H1 (cell line): ENCODE measurements around the gene GPR39. TPM values are rescaled to one million over a fixed set of nuclear protein-coding genes. Genes with fewer than 3 reads are reported as not detected.

Experiments
- CTCF ChIA-PET: fragments of 300-600 bp; sonication (Branson Sonifier 250); formaldehyde crosslinking; loops from one replicate; lab custom pipeline; 2021; ENCODE audit not compliant: partially characterized antibody; lab: Charles Lee
- POLR2A ChIA-PET: fragments of 300-600 bp; sonication (Branson Sonifier 250); formaldehyde crosslinking; loops from one replicate; lab custom pipeline; 2021; ENCODE audit warnings: inconsistent platforms; ENCODE audit not compliant: partially characterized antibody; lab: Charles Lee
- DNase-seq, 2 experiments: peaks; one replicate each; pipeline versions ENCODE4 v3.0.0 to v3.0.0-alpha.2; 2010 to 2022; ENCODE audit warnings: low spot score in 2 of 2, low read depth in 1 of 2, mixed read lengths in 1 of 2
- FAIRE-seq: peaks from 2 replicates; lab custom pipeline; 2011; peaks lifted over from hg19 to GRCh38; lab: Jason Lieb, UNC
- H2AFZ ChIP-seq: 2 replicates; pipeline ENCODE4 v1.8.1; 2012; ENCODE audit warnings: low read length, inconsistent platforms
- H2AK5ac ChIP-seq: 2 replicates; pipeline ENCODE4 v1.6.1; 2013; ENCODE audit warnings: low read depth, low read length
- H2BK120ac ChIP-seq: replicated peaks from 2 replicates; pipeline ENCODE3; 2013; ENCODE audit warnings: low read depth, low read length, inconsistent platforms
- H2BK12ac ChIP-seq: 2 replicates; pipeline ENCODE4 v1.6.1; 2013; ENCODE audit warnings: low read depth, low read length
- H2BK15ac ChIP-seq: 2 replicates; pipeline ENCODE4 v1.6.1; 2013; ENCODE audit warnings: low read length
- H2BK20ac ChIP-seq: 2 replicates; pipeline ENCODE4 v1.6.1; 2013; ENCODE audit warnings: low read length
- H2BK5ac ChIP-seq: 2 replicates; pipeline ENCODE4 v1.6.1; 2013; ENCODE audit warnings: low read depth, low read length
- H3K14ac ChIP-seq: 2 replicates; pipeline ENCODE4 v1.6.1; 2013; ENCODE audit warnings: inconsistent platforms; ENCODE audit not compliant: insufficient read length
- H3K18ac ChIP-seq: 2 replicates; pipeline ENCODE4 v1.6.1; 2013; ENCODE audit warnings: low read length; ENCODE audit errors: extremely low read depth
- H3K23ac ChIP-seq: 2 replicates; pipeline ENCODE4 v1.6.1; 2013; ENCODE audit warnings: inconsistent platforms; ENCODE audit not compliant: insufficient read length
- H3K23me2 ChIP-seq: 2 replicates; pipeline ENCODE4 v1.6.1; 2013; ENCODE audit warnings: low read depth, low read length
- H3K27ac ChIP-seq: 2 replicates; pipeline ENCODE4 v1.6.1; 2011; ENCODE audit warnings: low read depth, low read length, inconsistent platforms
- H3K27me3 ChIP-seq, 4 experiments: replicated peaks in 1 of 4; 1 replicate in 1 of 4; 2 replicates in 3 of 4; pipeline versions ENCODE4 v1.6.1 to v1.8.1; 2011 to 2013; ENCODE audit warnings: low read length in 3 of 4, mild to moderate bottlenecking in 3 of 4, inconsistent platforms in 2 of 4, mixed read lengths in 2 of 4, moderate library complexity in 1 of 4; ENCODE audit not compliant: control insufficient read depth in 3 of 4, insufficient read depth in 3 of 4; ENCODE audit errors: extremely low read depth in 1 of 4
- H3K36me3 ChIP-seq, 4 experiments: 2 replicates each; pipeline versions ENCODE4 v1.6.1 to v1.8.1; 2011 to 2013; ENCODE audit warnings: mild to moderate bottlenecking in 4 of 4, low read length in 3 of 4, moderate library complexity in 2 of 4, control low read depth in 1 of 4, inconsistent platforms in 1 of 4; ENCODE audit not compliant: insufficient read depth in 4 of 4, control insufficient read depth in 2 of 4
- H3K4ac ChIP-seq: replicated peaks from 2 replicates; pipeline ENCODE3; 2013; ENCODE audit warnings: low read length, low read depth, mixed read lengths, inconsistent platforms; ENCODE audit not compliant: insufficient read length
- H3K4me1 ChIP-seq, 4 experiments: replicated peaks in 1 of 4; 1 replicate in 1 of 4; 2 replicates in 3 of 4; pipeline versions ENCODE4 v1.6.1 to v1.8.1; 2011 to 2013; ENCODE audit warnings: low read length in 3 of 4, inconsistent platforms in 2 of 4, mixed read lengths in 1 of 4; ENCODE audit not compliant: insufficient read depth in 4 of 4, control insufficient read depth in 3 of 4
- H3K4me2 ChIP-seq, 2 experiments: 2 replicates each; pipeline versions ENCODE4 v1.6.1 to v1.8.1; 2011 to 2013; ENCODE audit warnings: low read depth in 2 of 2, low read length in 2 of 2, control low read depth in 1 of 2, inconsistent platforms in 1 of 2, mild to moderate bottlenecking in 1 of 2; ENCODE audit not compliant: insufficient read depth in 1 of 2
- H3K4me3 ChIP-seq, 4 experiments: fragments of 200-600, 300-600 bp in 1 of 4; sonication (generic), shearing (Covaris generic), sonication (Bioruptor Twin) in 1 of 4; 2 replicates each; pipeline versions ENCODE4 v1.5.1 to v1.8.1; 2011 to 2016; ENCODE audit warnings: low read length in 4 of 4, low read depth in 3 of 4, control low read depth in 2 of 4, inconsistent platforms in 2 of 4, mild to moderate bottlenecking in 2 of 4, mixed read lengths in 1 of 4, moderate library complexity in 1 of 4; ENCODE audit not compliant: insufficient read depth in 2 of 4; ENCODE audit errors: extremely low read depth in 1 of 4
- H3K56ac ChIP-seq: replicated peaks from 2 replicates; pipeline ENCODE3; 2013; ENCODE audit warnings: low read depth, mild to moderate bottlenecking, mixed read lengths, low read length, inconsistent platforms; ENCODE audit not compliant: insufficient read length
- H3K79me1 ChIP-seq: 2 replicates; pipeline ENCODE4 v1.6.1; 2013; ENCODE audit warnings: low read depth, low read length, control low read depth
- H3K79me2 ChIP-seq, 2 experiments: 2 replicates each; pipeline versions ENCODE4 v1.6.1 to v1.8.1; 2012 to 2013; ENCODE audit warnings: low read length in 2 of 2, mild to moderate bottlenecking in 2 of 2, inconsistent platforms in 1 of 2; ENCODE audit not compliant: insufficient read depth in 2 of 2, control insufficient read depth in 1 of 2
- H3K9ac ChIP-seq, 4 experiments: replicated peaks in 1 of 4; 1 replicate in 1 of 4; 2 replicates in 3 of 4; pipeline versions ENCODE4 v1.6.1 to v1.8.1; 2011 to 2013; ENCODE audit warnings: low read depth in 3 of 4, low read length in 3 of 4, control low read depth in 2 of 4, mild to moderate bottlenecking in 2 of 4, moderate library complexity in 2 of 4, inconsistent platforms in 1 of 4; ENCODE audit errors: extremely low read depth in 1 of 4
- H3K9me3 ChIP-seq, 2 experiments: 2 replicates each; pipeline versions ENCODE4 v1.6.1 to v1.8.1; 2012 to 2013; ENCODE audit warnings: mild to moderate bottlenecking in 2 of 2, moderate library complexity in 2 of 2, control low read depth in 1 of 2, inconsistent platforms in 1 of 2, low read depth in 1 of 2, low read length in 1 of 2, mixed read lengths in 1 of 2; ENCODE audit not compliant: insufficient read depth in 2 of 2
- H4K20me1 ChIP-seq, 2 experiments: replicated peaks in 1 of 2; 2 replicates each; pipeline versions ENCODE3 to v1.8.1; 2011 to 2013; ENCODE audit warnings: inconsistent platforms in 2 of 2, low read length in 2 of 2, mild to moderate bottlenecking in 1 of 2; ENCODE audit not compliant: insufficient read depth in 2 of 2, control insufficient read depth in 1 of 2
- H4K5ac ChIP-seq: 2 replicates; pipeline ENCODE4 v1.6.1; 2013; ENCODE audit warnings: low read length, low read depth, mixed read lengths, inconsistent platforms; ENCODE audit not compliant: insufficient read length
- H4K8ac ChIP-seq: 2 replicates; pipeline ENCODE4 v1.8.0; 2013; ENCODE audit warnings: mild to moderate bottlenecking, moderate library complexity, low read length, inconsistent platforms; ENCODE audit not compliant: insufficient read depth; ENCODE audit errors: extremely low read depth
- H4K91ac ChIP-seq: replicated peaks from 2 replicates; pipeline ENCODE3; 2013; ENCODE audit warnings: low read length, mixed read lengths, inconsistent platforms; ENCODE audit not compliant: insufficient read length
- ASH2L ChIP-seq: fragments of 200-600, 300-600 bp; sonication (generic); IDR thresholded peaks from one replicate; pipeline ENCODE4 v1.7.1; 2017; ENCODE audit warnings: low read length
- CHD2 ChIP-seq: IDR thresholded peaks from 2 replicates; pipeline ENCODE4 v1.6.1; 2012; ENCODE audit warnings: low read length, improper control_type of control experiment
- CTCF ChIP-seq, 3 experiments: IDR thresholded peaks; 1 replicate in 2 of 3; 2 replicates in 1 of 3; pipeline versions ENCODE4 v1.5.1 to v1.6.1; 2011; ENCODE audit warnings: low read length in 3 of 3, mild to moderate bottlenecking in 3 of 3, inconsistent platforms in 2 of 3, low read depth in 1 of 3, moderate library complexity in 1 of 3; ENCODE audit not compliant: insufficient read depth in 1 of 3; ENCODE audit errors: control extremely low read depth in 1 of 3
- PHF8 ChIP-seq: fragments of 200-600 bp; sonication (generic); conservative IDR thresholded peaks from 2 replicates; pipeline ENCODE4 v1.7.1; 2012; ENCODE audit warnings: low read depth, mild to moderate bottlenecking, inconsistent platforms, low read length, moderate library complexity
- POLR2AphosphoS5 ChIP-seq: IDR thresholded peaks from 2 replicates; pipeline ENCODE4 v1.6.1; 2011; ENCODE audit warnings: low read depth, low read length
- RNF2 ChIP-seq: fragments of 200-900, 300-1000 bp; sonication (generic); IDR thresholded peaks from 2 replicates; pipeline ENCODE4 v1.7.1; 2016; ENCODE audit warnings: borderline replicate concordance, low read depth, mild to moderate bottlenecking, antibody characterized with exemption, low read length; ENCODE audit not compliant: poor library complexity, severe bottlenecking; ENCODE audit errors: missing control alignments
- SIN3A ChIP-seq, 2 experiments: IDR thresholded peaks in 1 of 2; conservative IDR thresholded peaks in 1 of 2; 2 replicates each; pipeline ENCODE4 v1.6.1; 2011 to 2012; ENCODE audit warnings: low read length in 2 of 2, improper control_type of control experiment in 1 of 2, low read depth in 1 of 2, mild to moderate bottlenecking in 1 of 2
- SP2 ChIP-seq: IDR thresholded peaks from 2 replicates; pipeline ENCODE4 v1.6.1; 2012; ENCODE audit warnings: mild to moderate bottlenecking, low read length, inconsistent platforms
- WGBS, 2 experiments: shearing (Covaris generic) in 1 of 2; methylation state at CpG; one replicate each; pipeline versions ENCODE4 v1.1.6 to v1.1.7; 2013 to 2015; ENCODE audit warnings: low lambda C conversion rate in 2 of 2, mixed read lengths in 2 of 2, inconsistent platforms in 1 of 2, low coverage in 1 of 2, missing lambda C conversion rate in 1 of 2; ENCODE audit not compliant: insufficient replicate concordance in 2 of 2, insufficient coverage in 1 of 2, insufficient read length in 1 of 2; ENCODE audit errors: extremely low coverage in 1 of 2, missing lambda C conversion rate in 1 of 2; 5-methylcytosine and 5-hydroxymethylcytosine counted together
- polyA plus RNA-seq, 7 experiments: library from polyadenylated mRNA; depleted of rRNA in 3 of 7; stranded (reverse) in 5 of 7; unstranded in 2 of 7; fragments of >200 nt in 5 of 7; fragments of 200-250 nt in 2 of 7; gene quantifications; 1 replicate in 5 of 7; 2 replicates in 1 of 7; 4 replicates in 1 of 7; pipeline versions ENCODE4 v1.2.1 to v1.2.3, GENCODE V29; 2011 to 2013; ENCODE audit warnings: missing spikeins in 2 of 7, mixed read lengths in 2 of 7
- total RNA-seq: library from RNA; stranded (reverse); fragmentation: NEBNext Ultra II Directional; extraction: Animal tissue kit (Norgen Biotek cat#: 25700); gene quantifications from 2 replicates; pipeline ENCODE4 v1.2.1, GENCODE V29; 2021
- TF ChIP-seq, protein P1 (sequence below): IDR thresholded peaks from 2 replicates; pipeline ENCODE4 v1.6.1; 2011; ENCODE audit warnings: low read length, improper control_type of control experiment

The GPR39 gene
- total and polyA plus RNA-seq, 2 of the 8 experiments (the other 6 are each of a cell fraction or from before 2014, with no cell fraction given) = 0.63 to 2.7 TPM

GRCh38 chr2:132482821-132483220, 66.2 kb downstream of the GPR39 start:
- no peak overlapping the region for H2AK5ac ChIP-seq
- TF ChIP-seq CHD2 = no peak
- no peak for TF ChIP-seq CTCF (IDR thresholded peaks at IDR 0.05; ENCODE audit: control extremely low read depth in 1 of 3, insufficient read depth in 1 of 3, low read depth in 1 of 3, low read length in 3 of 3)
- TF ChIP-seq, protein P1, sequence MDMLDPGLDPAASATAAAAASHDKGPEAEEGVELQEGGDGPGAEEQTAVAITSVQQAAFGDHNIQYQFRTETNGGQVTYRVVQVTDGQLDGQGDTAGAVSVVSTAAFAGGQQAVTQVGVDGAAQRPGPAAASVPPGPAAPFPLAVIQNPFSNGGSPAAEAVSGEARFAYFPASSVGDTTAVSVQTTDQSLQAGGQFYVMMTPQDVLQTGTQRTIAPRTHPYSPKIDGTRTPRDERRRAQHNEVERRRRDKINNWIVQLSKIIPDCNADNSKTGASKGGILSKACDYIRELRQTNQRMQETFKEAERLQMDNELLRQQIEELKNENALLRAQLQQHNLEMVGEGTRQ = no peak
- no peak for TF ChIP-seq SIN3A (conservative IDR thresholded peaks at IDR 0.05 in 1 of 2, IDR thresholded peaks at IDR 0.05 in 1 of 2; ENCODE audit: low read depth in 1 of 2, low read length in 2 of 2)
- TF ChIP-seq POLR2AphosphoS5 = no peak
- TF ChIP-seq ASH2L = no peak
- no peak for TF ChIP-seq SP2
- TF ChIP-seq RNF2 = no peak
- TF ChIP-seq PHF8 = no peak
- H2BK15ac ChIP-seq = no peak overlapping the region
- H3K9me3 ChIP-seq = no peaks in the 10 kb centered on the region
- no peak overlapping the region for H4K91ac ChIP-seq
- CTCF ChIA-PET = no interaction called here
- H3K4me2 ChIP-seq = no peak overlapping the region
- no peak overlapping the region for H4K8ac ChIP-seq
- H3K23ac ChIP-seq = no peak overlapping the region
- H3K79me2 ChIP-seq = no peaks in the 10 kb centered on the region
- H3K23me2 ChIP-seq = no peaks in the 10 kb centered on the region
- H3K36me3 ChIP-seq = no peaks in the 10 kb centered on the region
- H3K56ac ChIP-seq = no peak overlapping the region
- no peak overlapping the region for H4K5ac ChIP-seq
- H2BK12ac ChIP-seq = no peak overlapping the region
- no peak overlapping the region for H2BK5ac ChIP-seq
- no peak overlapping the region for H2AFZ ChIP-seq
- no peak overlapping the region for H2BK120ac ChIP-seq
- no peak overlapping the region for H2BK20ac ChIP-seq
- no peaks in the 10 kb centered on the region for H3K27me3 ChIP-seq
- WGBS, 2 experiments = 89% methylated on average over 3 of the region's 3 CpGs; no CpG with 5 or more reads in 1 of the 2 experiments
- H3K4me3 ChIP-seq = no peak overlapping the region
- POLR2A ChIA-PET = no interaction called here
- H3K9ac ChIP-seq = no peak overlapping the region
- no peaks in the 10 kb centered on the region for H3K79me1 ChIP-seq
- no peaks in the 10 kb centered on the region for H3K4me1 ChIP-seq
- H3K27ac ChIP-seq = no peak overlapping the region
- DNase-seq (no peak), FAIRE-seq (no peak)
- H3K14ac ChIP-seq = no peak overlapping the region
- H4K20me1 ChIP-seq = no peaks in the 10 kb centered on the region
- no peak overlapping the region for H3K4ac ChIP-seq
- H3K18ac ChIP-seq = no peak overlapping the region
